ENCODE measurements around the gene C1orf21.

Gene C1orf21

DNA sequence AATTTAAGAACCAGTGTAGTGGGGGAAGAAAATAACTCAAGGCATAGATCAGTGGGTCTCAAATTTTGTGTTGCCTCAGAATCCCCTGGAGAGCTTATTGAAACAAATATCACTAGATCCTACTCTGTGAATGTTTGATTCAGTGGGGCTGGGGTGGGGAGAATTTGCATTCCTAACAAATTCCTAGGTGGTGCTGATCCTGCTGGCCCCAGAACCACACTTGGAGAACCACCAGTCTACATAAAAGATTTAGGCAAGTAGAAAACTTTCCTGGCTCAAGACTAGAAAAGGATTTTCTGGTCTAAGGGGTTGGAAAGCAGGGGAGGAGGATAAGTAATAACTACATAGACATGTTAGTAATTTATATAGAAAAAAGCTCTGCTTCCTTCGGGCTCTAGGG, 34.1 kb upstream of the C1orf21 start:
- H3K36me3 ChIP-seq (ENCODE audit: control insufficient read depth, insufficient read depth, low read length) = no peaks in the 10 kb centered on the region
- TF ChIP-seq CTCF (IDR thresholded peaks at IDR 0.05) = no peak
- no peaks in the 10 kb centered on the region for H3K9me3 ChIP-seq (ENCODE audit: control insufficient read depth, low read length)
- no peak overlapping the region for H2AFZ ChIP-seq
- no peaks in the 10 kb centered on the region for H3K79me2 ChIP-seq
- H3K9ac ChIP-seq = no peak overlapping the region
- H3K27ac ChIP-seq = no peak overlapping the region
- no peak overlapping the region for H3K4me3 ChIP-seq (ENCODE audit: low read depth, low read length)
- H3K4me1 ChIP-seq = no peaks in the 10 kb centered on the region
- no peaks in the 10 kb centered on the region for H3K27me3 ChIP-seq (ENCODE audit: control insufficient read depth, insufficient read depth, low read length)
- H3K4me2 ChIP-seq (ENCODE audit: low read length) = no peak overlapping the region

DNA sequence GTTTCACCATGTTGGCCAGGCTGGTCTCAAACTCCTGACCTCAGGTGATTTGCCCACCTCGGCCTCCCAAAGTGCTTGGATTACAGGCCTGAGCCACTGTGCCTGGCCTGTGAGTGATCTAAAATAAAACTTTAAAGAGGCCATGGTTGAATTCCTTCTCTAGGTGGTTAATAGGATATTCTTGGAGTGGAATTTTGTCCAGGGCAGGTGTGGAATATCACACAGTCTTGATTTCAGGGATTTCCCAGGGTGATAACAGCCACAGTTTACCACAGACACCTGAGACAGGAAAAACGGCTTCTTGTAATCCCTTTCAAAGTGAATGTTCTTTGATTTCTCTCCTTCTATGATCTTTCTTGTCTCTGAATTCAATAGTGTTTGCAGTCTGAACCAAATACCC, 32.1 kb upstream of the C1orf21 start:
- no peak overlapping the region for H3K4me3 ChIP-seq (ENCODE audit: low read depth, low read length)
- no peak overlapping the region for H3K27ac ChIP-seq
- no peaks in the 10 kb centered on the region for H3K79me2 ChIP-seq
- H3K4me1 ChIP-seq = no peaks in the 10 kb centered on the region
- no peak for TF ChIP-seq CTCF (IDR thresholded peaks at IDR 0.05)
- no peaks in the 10 kb centered on the region for H3K36me3 ChIP-seq (ENCODE audit: control insufficient read depth, insufficient read depth, low read length)
- no peaks in the 10 kb centered on the region for H3K27me3 ChIP-seq (ENCODE audit: control insufficient read depth, insufficient read depth, low read length)
- no peak overlapping the region for H2AFZ ChIP-seq
- no peak overlapping the region for H3K4me2 ChIP-seq (ENCODE audit: low read length)
- H3K9me3 ChIP-seq (ENCODE audit: control insufficient read depth, low read length) = no peaks in the 10 kb centered on the region
- H3K9ac ChIP-seq = no peak overlapping the region

DNA sequence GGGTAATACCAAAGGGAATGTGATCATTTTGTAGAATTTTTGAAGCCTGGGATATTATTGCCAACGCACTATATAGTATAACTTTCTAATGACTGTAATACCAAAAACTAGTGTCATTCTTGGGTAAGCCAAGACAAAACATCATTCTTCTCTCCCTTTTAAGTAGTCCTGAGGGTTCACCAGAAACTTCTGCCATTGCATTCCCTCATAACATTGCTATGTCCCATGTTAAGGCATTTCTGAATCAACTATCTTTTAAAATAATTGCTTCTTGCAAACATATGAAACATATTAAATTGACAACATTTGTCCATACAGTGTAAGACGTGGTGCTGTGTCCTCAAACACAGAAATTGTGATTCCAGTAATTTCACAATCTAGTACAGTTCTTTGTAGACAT, 29.9 kb upstream of the C1orf21 start:
- Histone ChIP-seq H3K4me3 (ENCODE audit: low read depth, low read length) (no peak overlapping the region), H3K9ac (no peak overlapping the region), H3K79me2 (no peaks in the 10 kb centered on the region), H3K9me3 (ENCODE audit: control insufficient read depth, low read length) (no peaks in the 10 kb centered on the region), H3K27me3 (ENCODE audit: control insufficient read depth, insufficient read depth, low read length) (no peaks in the 10 kb centered on the region), H3K36me3 (ENCODE audit: control insufficient read depth, insufficient read depth, low read length) (no peaks in the 10 kb centered on the region), H3K27ac (no peak overlapping the region), H2AFZ (no peak overlapping the region), H3K4me1 (no peaks in the 10 kb centered on the region), H3K4me2 (ENCODE audit: low read length) (no peak overlapping the region)
- no peak for TF ChIP-seq CTCF (IDR thresholded peaks at IDR 0.05)

DNA sequence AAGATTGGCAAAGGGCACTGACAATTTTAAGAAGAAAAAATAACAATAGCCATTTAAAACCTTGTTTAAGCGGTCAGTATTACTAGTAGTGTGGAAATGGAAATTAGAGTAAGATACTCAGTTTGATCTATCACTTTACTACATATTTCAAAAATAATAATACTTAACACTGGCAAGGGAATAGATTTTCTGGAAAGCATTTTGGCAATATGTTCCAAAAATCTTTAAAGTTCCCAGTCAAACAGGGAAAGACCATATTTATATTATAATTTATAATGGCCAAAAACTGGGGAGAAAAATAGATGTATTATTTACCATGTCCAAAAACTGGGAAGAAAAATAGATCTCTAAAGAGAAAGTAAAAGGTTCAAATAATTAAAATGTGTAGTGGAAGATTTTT, 28.6 kb upstream of the C1orf21 start:
- no peak overlapping the region for H3K4me3 ChIP-seq (ENCODE audit: low read depth, low read length)
- H3K4me2 ChIP-seq (ENCODE audit: low read length) = no peak overlapping the region
- no peak overlapping the region for H3K9ac ChIP-seq

More for the DNA sequence above, 28.6 kb upstream of the C1orf21 start:
- Histone ChIP-seq H2AFZ (no peak overlapping the region), H3K36me3 (ENCODE audit: control insufficient read depth, insufficient read depth, low read length) (no peaks in the 10 kb centered on the region), H3K9me3 (ENCODE audit: control insufficient read depth, low read length) (no peaks in the 10 kb centered on the region), H3K27me3 (ENCODE audit: control insufficient read depth, insufficient read depth, low read length) (no peaks in the 10 kb centered on the region), H3K4me1 (no peaks in the 10 kb centered on the region), H3K79me2 (no peaks in the 10 kb centered on the region), H3K27ac (no peak overlapping the region)
- TF ChIP-seq CTCF (IDR thresholded peaks at IDR 0.05) = no peak

Data from parathyroid adenoma (tissue), 2 donors.